Calu3 (cell line): ENCODE measurements around the gene LRRC56. TPM values are rescaled to one million over a fixed set of nuclear protein-coding genes. Genes with fewer than 3 reads are reported as not detected.

Experiments used
- BruUV-seq: library from RNA; stranded (reverse); fragments of 400-500 nt; replicated peaks from 2 replicates; lab custom pipeline; 2021; lab: Mats Ljungman, UMichigan
- CTCF ChIA-PET: fragments of 300-600 bp; sonication (Branson Sonifier 250); formaldehyde crosslinking; loops from one replicate; lab custom pipeline; 2022; ENCODE audit warnings: antibody characterized with exemption; lab: Charles Lee
- DNase-seq: peaks from one replicate; pipeline ENCODE4 v3.0.0; 2022
- H3K27ac Mint-ChIP-seq: one replicate; pipeline ENCODE4 v1.8.0; 2022; ENCODE audit warnings: mixed read lengths; ENCODE audit not compliant: unreplicated experiment
- H3K27me3 Mint-ChIP-seq: one replicate; pipeline ENCODE4 v1.8.0; 2022; ENCODE audit warnings: mixed read lengths; ENCODE audit not compliant: unreplicated experiment
- H3K36me3 Mint-ChIP-seq: one replicate; pipeline ENCODE4 v1.8.0; 2022; ENCODE audit warnings: mild to moderate bottlenecking, moderate library complexity, mixed read lengths; ENCODE audit not compliant: insufficient read depth, unreplicated experiment
- H3K4me1 Mint-ChIP-seq: one replicate; pipeline ENCODE4 v1.8.0; 2022; ENCODE audit warnings: mild to moderate bottlenecking, low read depth, mixed read lengths; ENCODE audit not compliant: unreplicated experiment
- H3K4me3 Mint-ChIP-seq: one replicate; pipeline ENCODE4 v1.8.0; 2022; ENCODE audit warnings: mild to moderate bottlenecking, low read depth, moderate library complexity, mixed read lengths; ENCODE audit not compliant: unreplicated experiment
- H3K9me3 Mint-ChIP-seq: one replicate; pipeline ENCODE4 v1.8.0; 2022; ENCODE audit warnings: low read depth, mixed read lengths; ENCODE audit not compliant: unreplicated experiment
- CTCF ChIP-seq: fragments of 200-600 bp; IDR thresholded peaks from one replicate; pipeline ENCODE4 v1.8.0; 2022; ENCODE audit warnings: antibody characterized with exemption; ENCODE audit not compliant: unreplicated experiment
- intact Hi-C: fragments of 100-400 bp; cut with micrococcal nuclease; formaldehyde crosslinking; loops from one replicate; pipeline ENCODE4 v1.10.0; 2022; ENCODE audit not compliant: unreplicated experiment
- total RNA-seq: library from RNA; stranded (reverse); gene quantifications from 2 replicates; pipeline ENCODE4 v1.2.3, GENCODE V29; 2022

LRRC56 gene
- total RNA-seq, 1 experiment from 2014 or later = 2.6 TPM

GRCh38 chr11:503179-503981, 33.9 kb upstream of the LRRC56 start:
- intact Hi-C loops = no loop called here
- no peaks in the 10 kb centered on the region for H3K4me1 Mint-ChIP-seq

DNA sequence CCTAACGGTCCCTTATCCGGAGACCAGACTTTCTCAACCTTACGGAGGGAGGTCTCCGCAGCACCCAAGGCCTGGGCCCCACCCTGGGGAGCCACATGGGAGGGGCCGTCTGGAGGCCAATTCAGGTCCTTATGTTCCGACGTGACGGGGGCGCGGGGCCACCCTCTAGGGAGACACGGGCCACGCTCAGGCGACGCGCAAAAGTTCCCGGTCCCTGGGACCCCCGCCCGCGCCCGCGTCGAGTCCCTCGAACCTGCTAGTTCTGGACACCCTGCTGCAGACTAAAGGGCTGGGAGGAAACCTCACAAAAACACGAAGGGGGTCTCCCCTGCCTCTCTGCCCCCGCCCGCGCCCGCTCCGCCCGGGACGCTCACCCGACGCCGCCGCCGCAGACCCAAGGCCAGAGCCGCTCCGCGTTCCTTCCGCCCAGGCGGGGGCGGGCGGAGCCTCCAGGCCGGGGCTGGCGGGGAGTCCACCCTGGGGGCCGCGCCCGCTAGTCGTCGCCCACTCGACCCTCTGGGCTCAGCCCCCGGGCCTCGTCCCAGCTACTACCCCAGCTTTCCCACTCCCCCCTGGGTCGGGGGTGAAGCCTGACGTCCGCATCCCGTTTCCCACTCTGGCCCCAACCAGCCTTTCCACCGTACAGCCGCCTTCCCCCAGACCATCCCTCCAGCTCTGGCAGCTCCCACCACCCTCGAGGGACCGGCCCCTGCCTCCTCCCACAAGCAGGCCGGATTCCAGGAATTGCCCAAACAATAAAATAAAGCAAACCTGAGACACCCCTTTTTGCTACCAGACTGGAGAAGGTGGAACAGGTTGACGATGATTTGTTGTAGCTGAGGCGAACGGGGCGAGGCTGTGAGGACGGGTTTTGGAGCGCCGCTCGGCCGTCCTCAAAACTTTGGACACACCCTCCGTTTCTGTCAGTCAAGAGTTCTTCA, 33.0 kb upstream of the LRRC56 start:
- Mint-ChIP-seq H3K9me3 (no peaks in the 10 kb centered on the region), H3K27ac (no peak overlapping the region), H3K4me3 (no peak overlapping the region), H3K36me3 (peaks cover 56% of the 10 kb centered on the region), H3K4me1 (no peaks in the 10 kb centered on the region), H3K27me3 (no peaks in the 10 kb centered on the region)
- no peak for DNase-seq
- intact Hi-C loops = no loop called here
- no TSS peak for BruUV-seq
- CTCF ChIA-PET = no interaction called here
- no peak for TF ChIP-seq CTCF

More at GRCh38 chr11:503179-503981, 33.9 kb upstream of the LRRC56 start:
- Mint-ChIP-seq H3K36me3 (peaks cover 65% of the 10 kb centered on the region), H3K27ac (no peak overlapping the region), H3K27me3 (no peaks in the 10 kb centered on the region), H3K9me3 (no peaks in the 10 kb centered on the region), H3K4me3 (no peak overlapping the region)
- no peak for TF ChIP-seq CTCF
- BruUV-seq = no TSS peak
- DNase-seq = no peak
- CTCF ChIA-PET = no interaction called here

GRCh38 chr11:504994-505344, 32.4 kb upstream of the LRRC56 start:
- H3K27me3 Mint-ChIP-seq = no peaks in the 10 kb centered on the region
- CTCF ChIA-PET = no interaction called here
- H3K36me3 Mint-ChIP-seq = peaks cover 54% of the 10 kb centered on the region
- no peak for TF ChIP-seq CTCF
- BruUV-seq = no TSS peak
- intact Hi-C loops = no loop called here
- H3K4me1 Mint-ChIP-seq = no peaks in the 10 kb centered on the region
- H3K9me3 Mint-ChIP-seq = no peaks in the 10 kb centered on the region
- no peak overlapping the region for H3K27ac Mint-ChIP-seq
- H3K4me3 Mint-ChIP-seq = peak overlapping the region; percentile 92
- DNase-seq = no peak

DNA sequence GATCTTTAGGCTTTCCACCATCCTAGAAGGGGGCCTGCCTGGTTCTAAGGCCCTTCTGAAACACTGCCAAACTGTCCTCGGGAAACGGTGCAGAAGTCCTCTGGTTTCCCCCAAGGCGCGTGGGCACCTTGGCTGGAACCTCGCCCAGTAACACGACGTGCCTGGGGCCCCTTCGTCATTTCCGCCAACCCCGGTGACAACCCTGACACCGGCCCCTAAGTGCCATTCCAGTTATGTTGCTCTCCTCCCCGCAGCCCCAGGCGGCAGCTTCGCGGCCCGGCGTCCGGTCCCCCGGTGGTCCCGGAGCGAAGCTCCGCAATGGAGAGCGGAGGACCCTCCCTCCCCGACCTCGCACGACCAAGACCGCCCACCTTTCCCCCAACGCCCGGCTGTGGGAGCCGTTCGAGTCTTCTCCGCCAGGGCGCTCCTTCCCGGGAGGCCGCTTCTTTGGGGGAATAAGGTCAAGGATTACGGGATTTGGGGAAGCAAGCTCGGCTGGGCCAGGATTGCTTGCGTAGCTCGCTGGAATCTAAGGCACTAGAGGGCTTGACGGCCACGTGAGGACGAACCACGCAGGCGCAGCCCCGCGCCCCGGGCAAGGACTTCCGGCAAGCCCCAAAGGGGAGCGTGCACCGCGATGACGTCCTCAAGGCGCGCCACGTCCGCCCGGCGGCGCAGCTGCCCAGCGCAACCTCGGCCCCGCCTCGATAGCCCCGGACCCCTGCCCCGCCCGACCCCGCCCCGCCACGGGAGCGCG, 30.9 kb upstream of the LRRC56 start:
- H3K36me3 Mint-ChIP-seq = peaks cover 48% of the 10 kb centered on the region
- no peaks in the 10 kb centered on the region for H3K9me3 Mint-ChIP-seq
- CTCF ChIA-PET = interaction anchor here (0.7 to 0.9 kb wide), 4 partner anchors 13 to 1227 kb away, joined by 3 to 8 read pairs (median 7); no protein-coding TSS in a partner anchor
- no peaks in the 10 kb centered on the region for H3K27me3 Mint-ChIP-seq
- peak overlapping the region; percentile 99 for H3K27ac Mint-ChIP-seq
- peak; percentile 99 for DNase-seq
- BruUV-seq = no TSS peak
- intact Hi-C loops = no loop called here
- no peak for TF ChIP-seq CTCF
- H3K4me1 Mint-ChIP-seq = no peaks in the 10 kb centered on the region
- peak overlapping the region; percentile 92 for H3K4me3 Mint-ChIP-seq
